Mesenchymal stem cell (in vitro differentiated cells and primary cell): ENCODE data around the gene ATG101.
A peak's percentile ranks its signal among the peaks of the same experiment; 100 is the strongest.

Experiments
- DNase-seq: peaks from one replicate; pipeline ENCODE4 v3.0.0-alpha.2; 2013
- H2AFZ ChIP-seq: one replicate; pipeline ENCODE4 v1.6.1; 2013; ENCODE audit warnings: low read depth, mild to moderate bottlenecking, control low read depth, inconsistent platforms, low read length, moderate library complexity
- H2AK5ac ChIP-seq: 2 replicates; pipeline ENCODE4 v1.6.1; 2013; ENCODE audit warnings: low read length, moderate library complexity, mild to moderate bottlenecking, inconsistent platforms; ENCODE audit not compliant: severe bottlenecking
- H2BK120ac ChIP-seq: one replicate; pipeline ENCODE4 v1.6.1; 2013; ENCODE audit warnings: low read depth, mild to moderate bottlenecking, inconsistent platforms, low read length, moderate library complexity
- H2BK12ac ChIP-seq, 2 experiments: one replicate each; pipeline ENCODE4 v1.6.1; 2013; ENCODE audit warnings: inconsistent platforms in 2 of 2, low read length in 2 of 2, mild to moderate bottlenecking in 2 of 2, moderate library complexity in 2 of 2, control low read depth in 1 of 2
- H2BK15ac ChIP-seq: one replicate; pipeline ENCODE4 v1.6.1; 2013; ENCODE audit warnings: mild to moderate bottlenecking, low read depth, inconsistent platforms; ENCODE audit not compliant: poor library complexity, severe bottlenecking
- H2BK5ac ChIP-seq: 2 replicates; pipeline ENCODE4 v1.6.1; 2013; ENCODE audit warnings: low read depth, mild to moderate bottlenecking, low read length, control low read depth, inconsistent platforms; ENCODE audit not compliant: poor library complexity, severe bottlenecking
- H3K14ac ChIP-seq, 2 experiments: one replicate each; pipeline ENCODE4 v1.6.1; 2013; ENCODE audit warnings: inconsistent platforms in 2 of 2, low read length in 2 of 2, control low read depth in 1 of 2, mild to moderate bottlenecking in 1 of 2, moderate library complexity in 1 of 2
- H3K18ac ChIP-seq, 2 experiments: one replicate each; pipeline ENCODE4 v1.6.1; 2013; ENCODE audit warnings: inconsistent platforms in 2 of 2, low read length in 2 of 2, control low read depth in 1 of 2, low read depth in 1 of 2, mild to moderate bottlenecking in 1 of 2
- H3K23ac ChIP-seq, 2 experiments: one replicate each; pipeline ENCODE4 v1.6.1; 2013; ENCODE audit warnings: inconsistent platforms in 2 of 2, low read length in 2 of 2, mild to moderate bottlenecking in 2 of 2, moderate library complexity in 2 of 2, control low read depth in 1 of 2
- H3K27ac ChIP-seq: 2 replicates; pipeline ENCODE4 v1.5.1; 2013; ENCODE audit warnings: mild to moderate bottlenecking, moderate library complexity, low read length, control low read depth, inconsistent platforms; ENCODE audit not compliant: poor library complexity, severe bottlenecking
- H3K27me3 ChIP-seq, 2 experiments: 2 replicates each; pipeline versions ENCODE4 v1.6.1 to v1.7.0; 2013; ENCODE audit warnings: low read length in 2 of 2, mild to moderate bottlenecking in 2 of 2, moderate library complexity in 2 of 2, control low read depth in 1 of 2, inconsistent platforms in 1 of 2; ENCODE audit not compliant: control insufficient read depth in 1 of 2, insufficient read depth in 1 of 2
- H3K36me3 ChIP-seq, 2 experiments: 2 replicates each; pipeline versions ENCODE4 v1.6.1 to v1.7.0; 2013; ENCODE audit warnings: low read length in 2 of 2, control low read depth in 1 of 2, inconsistent platforms in 1 of 2, low read depth in 1 of 2, mild to moderate bottlenecking in 1 of 2; ENCODE audit not compliant: insufficient read depth in 2 of 2, control insufficient read depth in 1 of 2
- H3K4ac ChIP-seq, 2 experiments: one replicate each; pipeline ENCODE4 v1.6.1; 2013; ENCODE audit warnings: inconsistent platforms in 2 of 2, low read length in 2 of 2, mild to moderate bottlenecking in 2 of 2, moderate library complexity in 2 of 2, control low read depth in 1 of 2, low read depth in 1 of 2
- H3K4me1 ChIP-seq: 2 replicates; pipeline ENCODE4 v1.6.1; 2013; ENCODE audit warnings: low read depth, low read length, control low read depth; ENCODE audit not compliant: control insufficient read depth, insufficient read depth
- H3K4me2 ChIP-seq: 2 replicates; pipeline ENCODE4 v1.6.1; 2013; ENCODE audit warnings: low read length, mild to moderate bottlenecking, inconsistent platforms; ENCODE audit not compliant: poor library complexity, severe bottlenecking
- H3K4me3 ChIP-seq, 2 experiments: 2 replicates each; pipeline versions ENCODE4 v1.5.1 to v1.7.0; 2013; ENCODE audit warnings: low read length in 2 of 2, mild to moderate bottlenecking in 2 of 2, control low read depth in 1 of 2, low read depth in 1 of 2; ENCODE audit not compliant: insufficient read depth in 1 of 2
- H3K79me1 ChIP-seq: replicated peaks from 2 replicates; pipeline ENCODE4 v1.6.1; 2013; ENCODE audit warnings: mild to moderate bottlenecking, control low read depth, low read length, inconsistent platforms; ENCODE audit not compliant: poor library complexity, severe bottlenecking
- H3K9ac ChIP-seq: 2 replicates; pipeline ENCODE4 v1.7.0; 2013; ENCODE audit warnings: mild to moderate bottlenecking, low read length, moderate library complexity
- H3K9me3 ChIP-seq: 2 replicates; pipeline ENCODE4 v1.7.0; 2013; ENCODE audit warnings: mild to moderate bottlenecking, low read length; ENCODE audit not compliant: control insufficient read depth
- H4K8ac ChIP-seq: one replicate; pipeline ENCODE4 v1.6.1; 2013; ENCODE audit warnings: inconsistent platforms, mild to moderate bottlenecking, low read length, moderate library complexity
- H4K91ac ChIP-seq: one replicate; pipeline ENCODE4 v1.6.1; 2013; ENCODE audit warnings: mild to moderate bottlenecking, low read length, inconsistent platforms
- WGBS: methylation state at CpG from one replicate; pipeline ENCODE4 v1.1.7; 2013; ENCODE audit warnings: mixed read lengths; 5-methylcytosine and 5-hydroxymethylcytosine counted together

Gene ATG101

GRCh38 chr12:52033446-52034140 lies 36.2 kb upstream of the ATG101 start:
- Histone ChIP-seq H3K9me3 (no peaks in the 10 kb centered on the region), H2BK12ac (peak overlapping the region in 1 of 2 experiments; percentile 23), H3K4me2 (peak overlapping the region; percentile 14), H3K4me1 (peaks cover 20% of the 10 kb centered on the region), H3K4ac (peak overlapping the region; percentile 3 to 4), H2BK5ac (no peak overlapping the region), H4K91ac (no peak overlapping the region), H3K27me3 (peaks cover 10 to 11% of the 10 kb centered on the region in 2 experiments), H3K36me3 (no peaks in the 10 kb centered on the region), H3K79me1 (no peaks in the 10 kb centered on the region), H3K23ac (no peak overlapping the region), H3K18ac (no peak overlapping the region), H4K8ac (no peak overlapping the region), H2AFZ (no peak overlapping the region), H3K14ac (no peak overlapping the region), H2BK15ac (no peak overlapping the region), H2BK120ac (no peak overlapping the region), H2AK5ac (no peak overlapping the region), H3K4me3 (peak overlapping the region in 1 of 2 experiments; percentile 72), H3K27ac (no peak overlapping the region), H3K9ac (peak overlapping the region; percentile 95)
- no peak for DNase-seq
- WGBS: 77% methylated on average over 13 of the region's 13 CpGs

- H3K36me3 ChIP-seq: no peaks in the 10 kb centered on the region
- H2BK120ac ChIP-seq: no peak overlapping the region
- no peak overlapping the region for H2AFZ ChIP-seq
- H2BK12ac ChIP-seq: no peak overlapping the region
- H3K9me3 ChIP-seq: no peaks in the 10 kb centered on the region
- no peak overlapping the region for H2BK15ac ChIP-seq
- DNase-seq: no peak
- H3K18ac ChIP-seq: no peak overlapping the region
- no peak overlapping the region for H3K23ac ChIP-seq
- no peak overlapping the region for H3K4ac ChIP-seq
- peaks cover 5 to 10% of the 10 kb centered on the region in 2 experiments for H3K27me3 ChIP-seq
- no peak overlapping the region for H3K27ac ChIP-seq
- H3K4me2 ChIP-seq: no peak overlapping the region
- H4K91ac ChIP-seq: no peak overlapping the region
- peaks cover 12% of the 10 kb centered on the region for H3K4me1 ChIP-seq
- H3K14ac ChIP-seq: no peak overlapping the region
- no CpG with 5 or more reads among the region's 4 CpGs for WGBS
- no peak overlapping the region for H4K8ac ChIP-seq
- no peak overlapping the region for H2BK5ac ChIP-seq
- no peak overlapping the region for H2AK5ac ChIP-seq
- no peak overlapping the region for H3K9ac ChIP-seq
- H3K4me3 ChIP-seq: no peak overlapping the region
- no peaks in the 10 kb centered on the region for H3K79me1 ChIP-seq
These were observed 34.6 kb upstream of the ATG101 start for GRCh38 chr12:52035190-52035589.

- H2BK120ac ChIP-seq: no peak overlapping the region
- H3K79me1 ChIP-seq: no peaks in the 10 kb centered on the region
- no peak overlapping the region for H2BK12ac ChIP-seq
- no peak overlapping the region for H3K27ac ChIP-seq
- no peak overlapping the region for H3K9ac ChIP-seq
- no peaks in the 10 kb centered on the region for H3K36me3 ChIP-seq
- DNase-seq: no peak
- no peak overlapping the region for H3K4me2 ChIP-seq
- H2BK15ac ChIP-seq: no peak overlapping the region
- H3K4me1 ChIP-seq: peaks cover 12% of the 10 kb centered on the region
- no peak overlapping the region for H4K91ac ChIP-seq
- H3K27me3 ChIP-seq: peaks cover 5 to 10% of the 10 kb centered on the region in 2 experiments
- no peak overlapping the region for H2AK5ac ChIP-seq
- 86% methylated on average over 2 of the region's 2 CpGs for WGBS
- H3K4me3 ChIP-seq: no peak overlapping the region
- no peak overlapping the region for H2BK5ac ChIP-seq
- H3K23ac ChIP-seq: no peak overlapping the region
- H3K9me3 ChIP-seq: no peaks in the 10 kb centered on the region
- no peak overlapping the region for H3K18ac ChIP-seq
- H4K8ac ChIP-seq: no peak overlapping the region
- H3K4ac ChIP-seq: no peak overlapping the region
- H3K14ac ChIP-seq: no peak overlapping the region
- H2AFZ ChIP-seq: no peak overlapping the region
These were observed 33.9 kb upstream of the ATG101 start for GRCh38 chr12:52035926-52036325.

GRCh38 chr12:52036587-52037171 lies 33.1 kb upstream of the ATG101 start:
- Histone ChIP-seq H2AK5ac (no peak overlapping the region), H2BK120ac (no peak overlapping the region), H3K36me3 (no peaks in the 10 kb centered on the region), H3K4me1 (peaks cover 12% of the 10 kb centered on the region), H3K79me1 (no peaks in the 10 kb centered on the region), H2AFZ (no peak overlapping the region), H3K9me3 (no peaks in the 10 kb centered on the region), H3K4me2 (peak overlapping the region; percentile 75), H3K23ac (no peak overlapping the region), H2BK5ac (no peak overlapping the region), H3K27me3 (peaks cover 5 to 10% of the 10 kb centered on the region in 2 experiments), H3K4me3 (peak overlapping the region; percentile 54 to 70), H2BK12ac (peak overlapping the region; percentile 25 to 38), H3K9ac (peak overlapping the region; percentile 81), H3K4ac (no peak overlapping the region), H3K14ac (no peak overlapping the region), H2BK15ac (peak overlapping the region; percentile 17), H3K27ac (no peak overlapping the region), H4K8ac (peak overlapping the region; percentile 75), H3K18ac (peak overlapping the region; percentile 9 to 61), H4K91ac (no peak overlapping the region)
- DNase-seq: peak; percentile 88
- 30% methylated on average over 28 of the region's 53 CpGs for WGBS
